ENCODE data around the gene MT1F.
"Not testable (repeated sequence)": the region's sequence is repeated elsewhere in the genome, so short reads cannot be mapped to it uniquely, and the experiment has no call there.

DNA sequence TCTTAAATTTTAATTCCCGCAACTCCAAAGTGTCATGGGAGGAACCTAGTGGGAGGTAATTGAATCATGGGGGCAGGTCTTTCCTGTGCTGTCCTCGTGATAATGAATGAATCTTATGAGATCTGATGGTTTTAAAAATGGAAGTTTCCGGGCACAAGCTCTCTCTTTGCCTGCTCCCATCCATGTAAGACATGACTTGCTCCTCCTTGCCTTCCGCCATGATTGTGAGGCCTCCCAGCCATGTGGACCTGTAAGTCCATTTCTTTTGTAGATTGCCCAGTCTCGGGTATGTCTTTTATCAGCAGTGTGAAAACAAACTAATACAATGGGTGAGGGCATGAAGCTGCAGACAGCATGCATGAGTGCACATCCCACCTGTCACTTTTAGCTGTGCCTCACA lies 34.6 kb upstream of the MT1F start:
- TF ChIP-seq, protein P1, sequence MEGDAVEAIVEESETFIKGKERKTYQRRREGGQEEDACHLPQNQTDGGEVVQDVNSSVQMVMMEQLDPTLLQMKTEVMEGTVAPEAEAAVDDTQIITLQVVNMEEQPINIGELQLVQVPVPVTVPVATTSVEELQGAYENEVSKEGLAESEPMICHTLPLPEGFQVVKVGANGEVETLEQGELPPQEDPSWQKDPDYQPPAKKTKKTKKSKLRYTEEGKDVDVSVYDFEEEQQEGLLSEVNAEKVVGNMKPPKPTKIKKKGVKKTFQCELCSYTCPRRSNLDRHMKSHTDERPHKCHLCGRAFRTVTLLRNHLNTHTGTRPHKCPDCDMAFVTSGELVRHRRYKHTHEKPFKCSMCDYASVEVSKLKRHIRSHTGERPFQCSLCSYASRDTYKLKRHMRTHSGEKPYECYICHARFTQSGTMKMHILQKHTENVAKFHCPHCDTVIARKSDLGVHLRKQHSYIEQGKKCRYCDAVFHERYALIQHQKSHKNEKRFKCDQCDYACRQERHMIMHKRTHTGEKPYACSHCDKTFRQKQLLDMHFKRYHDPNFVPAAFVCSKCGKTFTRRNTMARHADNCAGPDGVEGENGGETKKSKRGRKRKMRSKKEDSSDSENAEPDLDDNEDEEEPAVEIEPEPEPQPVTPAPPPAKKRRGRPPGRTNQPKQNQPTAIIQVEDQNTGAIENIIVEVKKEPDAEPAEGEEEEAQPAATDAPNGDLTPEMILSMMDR (IDR thresholded peaks at IDR 0.05 in 4 of 5, conservative IDR thresholded peaks at IDR 0.05 in 1 of 5): not testable (repeated sequence)
- not testable (repeated sequence) for TF ChIP-seq POLR2A (IDR thresholded peaks at IDR 0.05)

Data from gastrocnemius medialis (tissue), 4 donors.